ENCODE measurements around the gene PTPRG.

DNA sequence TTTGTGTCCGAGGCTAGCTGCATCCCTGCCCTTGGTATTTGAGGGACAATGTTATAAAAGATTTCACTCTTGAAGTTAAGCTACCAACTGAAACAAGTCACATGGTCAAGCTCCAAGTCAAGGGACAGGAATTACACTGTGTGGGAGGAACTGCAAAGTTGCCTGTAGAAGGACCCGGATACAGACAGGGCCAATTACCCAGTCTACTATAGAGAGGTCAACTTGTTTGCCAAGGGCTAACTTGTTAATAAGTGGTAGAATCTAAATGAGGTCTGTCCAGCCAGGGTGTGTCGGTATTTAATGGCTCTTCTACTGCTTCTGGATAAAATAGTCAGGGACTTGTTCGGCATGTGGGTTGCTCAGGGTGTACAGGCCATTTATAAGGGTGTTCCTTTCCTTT, 55.7 kb downstream of the PTPRG start:
- TF ChIP-seq CTCF (conservative IDR thresholded peaks at IDR 0.05; ENCODE audit: low read length) (no peak), EZH2phosphoT487 (IDR thresholded peaks at IDR 0.05; ENCODE audit: borderline replicate concordance) (no peak)

Measured in Loucy (cell line).